G401.6 (cell line): ENCODE data around the gene ZNF700.
"Not testable (repeated sequence)": the region's sequence is repeated elsewhere in the genome, so short reads cannot be mapped to it uniquely, and the experiment has no call there.

Experiments used
- FAIRE-seq: peaks from 2 replicates; lab custom pipeline; 2012; peaks lifted over from hg19 to GRCh38; lab: Jason Lieb, UNC

ZNF700 gene

GRCh38 chr19:11941361-11941887 lies 16.5 kb downstream of the ZNF700 start:
- FAIRE-seq = not testable (repeated sequence)

GRCh38 chr19:11942008-11942842 lies 17.3 kb downstream of the ZNF700 start:
- FAIRE-seq = no peak

- no peak for FAIRE-seq
Observed at GRCh38 chr19:11942843-11943108, 17.9 kb downstream of the ZNF700 start.

GRCh38 chr19:11944656-11945055 lies 19.7 kb downstream of the ZNF700 start:
- no peak for FAIRE-seq

GRCh38 chr19:11948646-11949045 lies 23.7 kb downstream of the ZNF700 start:
- FAIRE-seq = no peak

GRCh38 chr19:11949201-11949600 lies 24.3 kb downstream of the ZNF700 start:
- FAIRE-seq = no peak

GRCh38 chr19:11949614-11950080 lies 24.7 kb downstream of the ZNF700 start:
- FAIRE-seq = not testable (repeated sequence)

- FAIRE-seq = no peak
Observed at GRCh38 chr19:11950312-11950711, 25.4 kb downstream of the ZNF700 start.

GRCh38 chr19:11963566-11964355 lies 38.9 kb downstream of the ZNF700 start:
- FAIRE-seq = no peak

- no peak for FAIRE-seq
Observed at GRCh38 chr19:11964496-11964857, 39.6 kb downstream of the ZNF700 start.

GRCh38 chr19:11964858-11965645 lies 40.1 kb downstream of the ZNF700 start, which contains the start of gene ZNF763:
ZNF763 (plus strand) TSS chr19:11965040; CDS start chr19:11965209, 169 bp downstream.
- FAIRE-seq = no peak

GRCh38 chr19:11970174-11970573 lies 45.3 kb downstream of the ZNF700 start:
- no peak for FAIRE-seq

- no peak for FAIRE-seq
Observed at GRCh38 chr19:11971041-11971440, 46.1 kb downstream of the ZNF700 start.

- no peak for FAIRE-seq
Observed at GRCh38 chr19:11973019-11973810, 48.3 kb downstream of the ZNF700 start.

GRCh38 chr19:11978492-11979100 lies 53.7 kb downstream of the ZNF700 start:
- FAIRE-seq = no peak

GRCh38 chr19:11979527-11979926 lies 54.6 kb downstream of the ZNF700 start:
- no peak for FAIRE-seq

- FAIRE-seq = no peak
Observed at GRCh38 chr19:11982526-11982925, 57.6 kb downstream of the ZNF700 start.

GRCh38 chr19:11984986-11985385 lies 60.1 kb downstream of the ZNF700 start:
- no peak for FAIRE-seq

GRCh38 chr19:11986754-11987153 lies 61.8 kb downstream of the ZNF700 start:
- FAIRE-seq = no peak

GRCh38 chr19:11987405-11988281 lies 62.7 kb downstream of the ZNF700 start:
- FAIRE-seq = peak; percentile 85
